Esophagus squamous epithelium (tissue), 4 donors: Measurements from ENCODE around the gene CBX4.

ENCODE experiments used
- POLR2A ChIP-seq, 4 donors: fragments of 450-650 bp; IDR thresholded peaks; one replicate each; pipeline ENCODE4 v1.6.1; 2017; ENCODE audit warnings: antibody characterized with exemption in 4 of 4, mild to moderate bottlenecking in 4 of 4, moderate library complexity in 3 of 4
- TF ChIP-seq, protein P1 (sequence below), 6 experiments: fragments of 450-650 bp in 4 of 6; fragments of 200-600 bp in 2 of 6; sonication (generic) in 2 of 6; IDR thresholded peaks; one replicate each; pipeline ENCODE4 v1.5.1; 2016 to 2019; ENCODE audit warnings: antibody characterized with exemption in 6 of 6, mild to moderate bottlenecking in 4 of 6, moderate library complexity in 4 of 6

DNA sequence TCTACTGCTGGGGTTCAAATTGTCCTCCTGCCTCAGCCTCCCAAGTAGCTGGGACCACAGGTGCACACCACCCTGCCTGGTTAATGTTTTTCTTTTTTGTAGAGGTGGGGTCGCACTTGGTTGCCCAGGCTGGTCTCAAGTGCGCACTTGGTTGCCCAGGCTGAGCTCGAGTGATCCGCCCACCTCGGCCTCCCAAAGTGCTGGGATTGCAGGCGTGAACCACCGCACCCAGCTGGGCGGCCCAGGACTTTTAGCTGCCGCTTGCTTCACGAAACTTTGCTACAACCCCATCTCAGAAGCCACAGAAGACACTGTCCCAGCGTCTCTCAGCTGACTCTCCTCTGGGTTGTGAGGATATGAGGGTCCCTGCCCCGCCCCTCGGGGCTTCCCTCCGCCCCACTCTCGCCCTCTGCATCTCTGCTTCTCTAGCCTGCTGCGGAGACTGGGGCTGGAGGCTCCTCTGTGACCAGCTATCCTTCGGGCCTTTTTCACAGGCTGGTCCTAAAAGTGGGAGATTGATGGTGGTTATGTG is 48.8 kb upstream of the CBX4 start:
- TF ChIP-seq, protein P1, sequence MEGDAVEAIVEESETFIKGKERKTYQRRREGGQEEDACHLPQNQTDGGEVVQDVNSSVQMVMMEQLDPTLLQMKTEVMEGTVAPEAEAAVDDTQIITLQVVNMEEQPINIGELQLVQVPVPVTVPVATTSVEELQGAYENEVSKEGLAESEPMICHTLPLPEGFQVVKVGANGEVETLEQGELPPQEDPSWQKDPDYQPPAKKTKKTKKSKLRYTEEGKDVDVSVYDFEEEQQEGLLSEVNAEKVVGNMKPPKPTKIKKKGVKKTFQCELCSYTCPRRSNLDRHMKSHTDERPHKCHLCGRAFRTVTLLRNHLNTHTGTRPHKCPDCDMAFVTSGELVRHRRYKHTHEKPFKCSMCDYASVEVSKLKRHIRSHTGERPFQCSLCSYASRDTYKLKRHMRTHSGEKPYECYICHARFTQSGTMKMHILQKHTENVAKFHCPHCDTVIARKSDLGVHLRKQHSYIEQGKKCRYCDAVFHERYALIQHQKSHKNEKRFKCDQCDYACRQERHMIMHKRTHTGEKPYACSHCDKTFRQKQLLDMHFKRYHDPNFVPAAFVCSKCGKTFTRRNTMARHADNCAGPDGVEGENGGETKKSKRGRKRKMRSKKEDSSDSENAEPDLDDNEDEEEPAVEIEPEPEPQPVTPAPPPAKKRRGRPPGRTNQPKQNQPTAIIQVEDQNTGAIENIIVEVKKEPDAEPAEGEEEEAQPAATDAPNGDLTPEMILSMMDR (IDR thresholded peaks at IDR 0.05) = no peak
- TF ChIP-seq POLR2A (IDR thresholded peaks at IDR 0.05) = no peak
